ENCODE data around the gene C11orf21. TPM values are rescaled to one million over a fixed set of nuclear protein-coding genes. Genes with fewer than 3 reads are reported as not detected.
"Not testable (repeated sequence)": the region's sequence is repeated elsewhere in the genome, so short reads cannot be mapped to it uniquely, and the experiment has no call there.

Gene C11orf21
- total RNA-seq, 2 donors from 2014 or later = 50.1 to 89.1 TPM

DNA sequence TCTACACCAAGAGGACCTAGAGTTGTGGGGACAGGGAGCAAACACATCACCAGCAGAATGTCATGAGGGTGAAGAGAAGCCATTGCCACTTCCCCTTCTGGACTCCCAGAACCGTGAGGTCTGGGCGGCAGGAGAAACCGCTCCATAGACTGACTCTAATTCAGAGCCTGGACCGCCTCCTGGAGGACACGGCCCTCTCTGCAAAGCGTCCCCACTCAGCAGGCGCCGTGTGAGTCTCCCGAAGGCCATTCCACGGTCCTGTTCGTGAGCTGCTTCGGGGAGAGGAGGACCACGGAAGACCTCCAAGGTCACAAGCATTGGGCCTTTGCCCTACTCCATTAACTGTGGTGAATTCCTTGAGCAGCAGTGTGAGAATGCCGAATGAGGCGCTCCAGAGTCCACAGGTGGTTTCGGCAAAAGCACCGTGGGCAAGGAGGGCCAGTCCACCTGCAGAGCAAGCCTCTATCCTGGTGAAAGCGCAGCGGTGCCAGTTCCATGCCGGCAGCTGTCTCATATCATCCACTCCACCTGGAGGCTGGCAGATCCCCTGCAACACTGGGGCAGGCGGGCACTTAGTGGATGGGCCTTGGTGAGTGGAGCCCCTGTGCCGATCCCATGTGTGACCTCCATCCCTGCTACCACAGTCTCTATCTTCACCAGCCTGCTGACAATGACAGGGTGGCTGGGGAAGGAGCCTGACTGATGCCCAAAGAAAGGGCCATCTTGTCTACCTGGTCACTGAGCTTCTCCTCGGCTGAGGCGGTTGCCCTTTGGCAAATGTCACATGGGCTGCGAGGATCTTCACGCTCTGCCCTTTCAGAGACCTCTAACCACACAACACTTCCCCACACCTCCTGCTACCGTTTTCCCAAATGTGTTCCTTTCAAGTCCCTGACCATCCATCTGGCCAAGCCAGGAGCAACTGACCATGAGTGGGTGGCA, 7.5 kb downstream of the C11orf21 start:
- peaks cover 5% of the 10 kb centered on the region for H3K27me3 Mint-ChIP-seq
- peaks cover 20% of the 10 kb centered on the region for H3K4me1 Mint-ChIP-seq
- ATAC-seq (no peak), DNase-seq (peak in 2 of 3 donors; percentile 3 to 5)
- no peak overlapping the region for H3K27ac Mint-ChIP-seq
- H3K9me3 ChIP-seq (ENCODE audit: control insufficient read depth, low read length, poor library complexity, severe bottlenecking) = no peaks in the 10 kb centered on the region
- peaks cover 5% of the 10 kb centered on the region for H3K36me3 Mint-ChIP-seq (ENCODE audit: low read depth)
- H3K4me3 Mint-ChIP-seq = no peak overlapping the region

DNA sequence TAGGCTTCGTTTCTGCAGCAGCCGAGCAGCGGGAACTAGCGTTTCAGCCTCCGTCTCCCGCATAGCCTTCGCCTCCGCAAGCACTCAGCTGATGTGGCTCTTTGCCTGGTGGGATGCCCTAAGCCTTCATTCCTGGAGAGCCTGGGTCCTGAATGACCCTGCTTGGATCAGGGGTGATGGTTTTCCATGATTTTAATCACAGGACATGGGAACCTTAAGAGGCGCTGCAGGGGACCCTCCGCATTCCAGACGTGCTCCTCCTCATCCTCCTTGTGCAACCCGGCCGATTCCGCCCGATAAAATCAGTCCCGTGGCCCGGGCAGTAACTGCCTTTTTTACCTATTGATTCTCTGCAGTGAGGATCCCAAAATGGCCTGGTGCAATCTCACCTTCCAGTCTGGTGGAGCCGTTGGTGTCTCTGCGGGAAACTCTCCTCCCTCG, 8.2 kb downstream of the C11orf21 start:
- Mint-ChIP-seq H3K36me3 (ENCODE audit: low read depth) (peaks cover 5% of the 10 kb centered on the region), H3K27me3 (peaks cover 7% of the 10 kb centered on the region), H3K4me3 (no peak overlapping the region), H3K4me1 (peaks cover 20% of the 10 kb centered on the region), H3K27ac (no peak overlapping the region)
- DNase-seq (no peak), ATAC-seq (no peak)
- no peaks in the 10 kb centered on the region for H3K9me3 ChIP-seq (ENCODE audit: control insufficient read depth, low read length, poor library complexity, severe bottlenecking)

DNA sequence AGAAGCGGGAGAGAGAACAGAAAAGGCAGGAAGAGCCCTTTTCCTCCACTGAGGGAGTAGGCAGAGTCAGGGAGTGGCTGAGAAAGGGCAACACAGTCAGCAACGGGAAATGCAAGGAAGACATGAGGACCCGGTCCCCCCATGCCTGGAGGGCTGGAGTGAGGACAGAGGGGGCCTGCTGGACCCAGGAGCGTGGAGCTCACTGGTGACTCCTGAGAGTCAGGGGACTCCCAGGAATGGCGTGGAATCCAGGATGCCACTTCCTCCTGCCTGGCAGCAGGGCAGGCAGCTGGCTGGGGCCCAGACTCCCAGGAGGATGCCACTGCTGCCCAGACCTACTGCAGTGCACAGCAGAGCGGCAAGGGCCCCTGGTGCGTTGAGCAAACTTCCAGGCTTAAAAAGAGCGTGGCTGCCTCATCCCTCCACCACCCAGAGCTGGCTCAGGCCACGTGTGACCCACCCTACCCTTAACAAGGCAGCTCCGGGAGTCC, 11.3 kb downstream of the C11orf21 start:
- DNase-seq = no peak
- H3K9me3 ChIP-seq (ENCODE audit: control insufficient read depth, low read length, poor library complexity, severe bottlenecking) = no peaks in the 10 kb centered on the region
- peaks cover 18% of the 10 kb centered on the region for H3K4me1 Mint-ChIP-seq

DNA sequence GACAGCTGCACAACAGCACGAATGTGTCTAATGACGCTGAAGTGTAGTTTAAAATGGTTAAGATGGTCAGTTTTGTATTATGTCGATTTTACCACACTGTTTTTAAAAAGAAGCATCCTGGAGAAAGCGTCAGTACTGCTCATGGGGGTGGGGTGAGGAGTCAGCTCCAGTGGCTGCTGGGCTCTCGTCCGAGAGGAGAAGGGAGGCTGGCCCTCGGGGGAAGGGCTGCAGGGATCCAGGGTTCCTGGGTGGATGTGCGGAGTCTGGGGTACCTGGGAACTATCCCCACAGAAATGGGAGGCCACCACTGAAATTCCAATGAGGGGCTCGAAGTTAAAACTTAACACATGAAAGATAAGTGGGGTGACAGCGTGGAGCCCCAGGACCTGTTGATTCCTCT, 11.9 kb downstream of the C11orf21 start:
- ATAC-seq = no peak
- no peak overlapping the region for H3K27ac Mint-ChIP-seq
- H3K4me3 Mint-ChIP-seq = no peak overlapping the region
- H3K9me3 ChIP-seq (ENCODE audit: control insufficient read depth, low read length, poor library complexity, severe bottlenecking) = no peaks in the 10 kb centered on the region
- H3K27me3 Mint-ChIP-seq = peaks cover 7% of the 10 kb centered on the region
- no peak for DNase-seq
- peaks cover 17% of the 10 kb centered on the region for H3K4me1 Mint-ChIP-seq
- H3K36me3 Mint-ChIP-seq (ENCODE audit: low read depth) = peaks cover 7% of the 10 kb centered on the region

More for the DNA sequence above, 11.3 kb downstream of the C11orf21 start:
- H3K27ac Mint-ChIP-seq = no peak overlapping the region
- ATAC-seq = no peak
- peaks cover 7% of the 10 kb centered on the region for H3K36me3 Mint-ChIP-seq (ENCODE audit: low read depth)
- peaks cover 7% of the 10 kb centered on the region for H3K27me3 Mint-ChIP-seq
- H3K4me3 Mint-ChIP-seq = no peak overlapping the region

DNA sequence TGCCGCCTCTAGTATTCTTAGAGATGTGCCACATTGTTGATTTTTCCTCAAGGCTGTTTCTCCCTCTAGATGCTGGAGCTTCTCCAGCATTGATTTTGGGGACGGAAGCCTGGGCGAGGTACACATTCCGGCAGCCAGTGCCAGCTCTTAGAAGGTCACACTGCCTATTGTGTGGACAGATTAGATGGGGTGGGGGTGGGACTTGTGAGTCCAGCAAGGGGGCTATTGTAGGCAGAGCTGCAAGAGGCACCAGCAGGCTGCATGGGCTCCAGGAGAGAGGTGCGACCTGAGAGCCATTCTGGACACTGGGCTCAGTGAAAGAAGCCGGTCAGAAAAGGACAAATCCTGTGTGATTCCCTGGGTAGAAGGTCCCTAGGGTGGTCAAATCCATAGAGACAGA, 12.4 kb downstream of the C11orf21 start:
- Mint-ChIP-seq H3K4me3 (no peak overlapping the region), H3K36me3 (ENCODE audit: low read depth) (peaks cover 7% of the 10 kb centered on the region), H3K27me3 (peaks cover 7% of the 10 kb centered on the region), H3K27ac (no peak overlapping the region), H3K4me1 (peaks cover 13% of the 10 kb centered on the region)
- H3K9me3 ChIP-seq (ENCODE audit: control insufficient read depth, low read length, poor library complexity, severe bottlenecking) = no peaks in the 10 kb centered on the region
- no peak for DNase-seq
- no peak for ATAC-seq

DNA sequence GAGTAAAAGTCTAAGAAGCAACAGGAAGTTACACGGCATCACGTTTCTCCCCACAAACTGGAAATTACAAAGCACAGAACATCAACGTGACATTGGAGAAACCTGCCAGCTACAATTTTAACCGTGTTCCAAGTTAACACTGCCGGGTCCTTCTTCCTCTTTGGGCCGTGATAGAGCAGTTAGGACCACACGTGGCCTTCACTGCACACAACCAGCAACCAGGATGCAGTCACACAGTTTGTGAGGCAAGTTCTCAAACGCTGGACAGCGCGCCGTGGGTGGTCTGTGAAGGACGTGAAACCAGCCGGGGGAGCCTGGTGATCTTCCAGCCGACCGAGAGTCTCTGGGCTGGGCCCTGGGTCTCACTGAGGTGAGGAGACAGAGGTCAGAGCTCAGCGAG, 14.6 kb downstream of the C11orf21 start:
- Mint-ChIP-seq H3K27ac (no peak overlapping the region), H3K36me3 (ENCODE audit: low read depth) (peaks cover 7% of the 10 kb centered on the region), H3K4me1 (peaks cover 9% of the 10 kb centered on the region), H3K4me3 (no peak overlapping the region), H3K27me3 (peaks cover 7% of the 10 kb centered on the region)
- no peak for DNase-seq
- H3K9me3 ChIP-seq (ENCODE audit: control insufficient read depth, low read length, poor library complexity, severe bottlenecking) = no peaks in the 10 kb centered on the region
- ATAC-seq = no peak

DNA sequence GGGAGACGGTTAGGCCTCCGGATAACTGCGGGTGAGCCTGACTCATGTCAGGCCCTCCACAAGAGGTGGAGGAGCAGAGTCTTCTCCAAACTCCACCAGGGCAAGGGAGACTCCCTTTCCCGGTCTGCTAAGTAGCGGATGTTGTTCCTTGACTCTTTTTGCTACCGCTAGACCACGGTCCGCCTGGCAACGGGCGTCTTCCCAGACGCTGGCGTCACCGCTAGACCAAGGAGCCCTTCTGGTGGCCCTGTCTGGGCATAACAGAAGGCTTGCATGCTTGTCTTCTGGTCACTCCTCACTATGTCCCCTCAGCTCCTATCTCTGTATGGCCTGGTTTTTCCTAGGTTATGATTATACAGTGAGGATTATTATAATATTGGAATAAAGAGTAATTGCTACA, 15.4 kb downstream of the C11orf21 start:
- H3K27ac Mint-ChIP-seq; H3K4me1 Mint-ChIP-seq; H3K27me3 Mint-ChIP-seq; DNase-seq; ATAC-seq; H3K9me3 ChIP-seq (ENCODE audit: control insufficient read depth, low read length, poor library complexity, severe bottlenecking); H3K4me3 Mint-ChIP-seq; H3K36me3 Mint-ChIP-seq (ENCODE audit: low read depth): not testable (repeated sequence)

DNA sequence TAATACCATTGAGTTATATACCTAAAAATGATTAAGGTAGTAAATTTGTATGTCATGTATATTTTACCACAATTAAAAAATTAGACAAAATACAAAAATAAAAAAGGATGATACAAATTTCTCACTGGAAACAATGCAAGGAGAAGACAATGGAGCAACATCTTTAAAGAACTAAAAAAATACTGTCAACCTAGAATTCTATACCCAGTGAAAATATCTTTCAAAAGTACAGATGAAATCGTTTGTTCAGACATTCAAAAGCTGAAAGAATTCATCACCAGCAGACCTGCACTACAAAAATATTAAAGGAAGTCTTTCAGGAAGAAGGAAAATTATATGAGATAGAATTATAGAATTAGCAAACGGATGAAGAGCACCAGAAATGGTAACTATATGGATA, 21.5 kb downstream of the C11orf21 start:
- Mint-ChIP-seq H3K4me1 (peaks cover 2% of the 10 kb centered on the region), H3K27ac (no peak overlapping the region), H3K36me3 (ENCODE audit: low read depth) (peaks cover 2% of the 10 kb centered on the region), H3K4me3 (no peak overlapping the region), H3K27me3 (peaks cover 25% of the 10 kb centered on the region)
- peaks cover 5% of the 10 kb centered on the region for H3K9me3 ChIP-seq (ENCODE audit: control insufficient read depth, low read length, poor library complexity, severe bottlenecking)
- no peak for DNase-seq
- ATAC-seq = no peak

DNA sequence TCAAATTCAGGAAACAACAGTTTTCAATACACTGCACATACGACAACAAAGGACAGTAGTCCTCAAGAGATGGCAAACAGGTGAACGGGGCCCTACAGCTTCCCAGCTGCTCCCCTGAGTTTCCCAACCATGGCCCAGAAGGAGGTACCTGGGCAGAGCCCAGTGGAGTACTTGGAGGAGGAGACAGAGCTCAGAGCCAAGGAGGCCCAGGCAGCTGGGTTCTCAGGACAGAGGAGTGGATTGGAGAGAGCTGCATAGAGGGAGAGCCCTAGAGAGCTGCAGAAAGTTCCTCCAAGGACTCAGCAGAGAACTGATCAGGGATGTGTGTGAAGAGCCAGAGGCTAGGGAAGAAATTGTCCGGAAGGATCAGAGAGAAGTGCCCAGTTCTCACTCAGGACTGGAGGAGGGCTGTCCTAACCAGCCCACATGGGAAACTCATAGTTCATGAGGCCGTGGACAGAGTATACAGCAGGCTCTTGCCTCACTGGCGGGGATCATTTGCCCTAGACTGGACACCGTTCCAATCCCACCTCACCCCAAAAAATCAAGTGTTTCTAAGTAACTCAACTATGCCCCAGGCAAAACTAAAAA, 23.7 kb downstream of the C11orf21 start:
- ATAC-seq (no peak), DNase-seq (no peak)
- peaks cover 5% of the 10 kb centered on the region for H3K9me3 ChIP-seq (ENCODE audit: control insufficient read depth, low read length, poor library complexity, severe bottlenecking)
- H3K36me3 Mint-ChIP-seq (ENCODE audit: low read depth) = peaks cover 2% of the 10 kb centered on the region
- peaks cover 2% of the 10 kb centered on the region for H3K4me1 Mint-ChIP-seq
- H3K4me3 Mint-ChIP-seq = no peak overlapping the region
- H3K27ac Mint-ChIP-seq = no peak overlapping the region
- peaks cover 37% of the 10 kb centered on the region for H3K27me3 Mint-ChIP-seq

DNA sequence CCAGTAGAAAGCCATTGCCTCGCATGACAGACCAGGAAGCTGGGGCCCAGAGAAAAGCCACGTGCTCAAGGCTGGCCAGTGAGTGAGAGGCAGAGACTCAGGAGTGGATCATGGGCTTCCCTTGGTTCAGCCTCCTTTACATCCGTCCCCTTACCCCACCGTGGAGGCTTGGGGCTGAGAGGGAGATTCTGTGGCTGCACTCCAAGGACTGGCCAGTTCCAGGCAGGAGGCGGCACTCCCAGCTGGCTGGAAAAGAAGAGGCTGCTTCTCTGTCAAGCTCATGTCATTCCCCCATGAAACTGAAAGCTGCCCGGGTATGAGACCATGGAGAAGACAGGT, 24.7 kb downstream of the C11orf21 start:
- DNase-seq = no peak
- H3K27me3 Mint-ChIP-seq = peaks cover 44% of the 10 kb centered on the region
- H3K4me3 Mint-ChIP-seq = no peak overlapping the region
- no peak overlapping the region for H3K27ac Mint-ChIP-seq
- peaks cover 5% of the 10 kb centered on the region for H3K9me3 ChIP-seq (ENCODE audit: control insufficient read depth, low read length, poor library complexity, severe bottlenecking)
- H3K36me3 Mint-ChIP-seq (ENCODE audit: low read depth) = peaks cover 2% of the 10 kb centered on the region
- peaks cover 2% of the 10 kb centered on the region for H3K4me1 Mint-ChIP-seq
- no peak for ATAC-seq

DNA sequence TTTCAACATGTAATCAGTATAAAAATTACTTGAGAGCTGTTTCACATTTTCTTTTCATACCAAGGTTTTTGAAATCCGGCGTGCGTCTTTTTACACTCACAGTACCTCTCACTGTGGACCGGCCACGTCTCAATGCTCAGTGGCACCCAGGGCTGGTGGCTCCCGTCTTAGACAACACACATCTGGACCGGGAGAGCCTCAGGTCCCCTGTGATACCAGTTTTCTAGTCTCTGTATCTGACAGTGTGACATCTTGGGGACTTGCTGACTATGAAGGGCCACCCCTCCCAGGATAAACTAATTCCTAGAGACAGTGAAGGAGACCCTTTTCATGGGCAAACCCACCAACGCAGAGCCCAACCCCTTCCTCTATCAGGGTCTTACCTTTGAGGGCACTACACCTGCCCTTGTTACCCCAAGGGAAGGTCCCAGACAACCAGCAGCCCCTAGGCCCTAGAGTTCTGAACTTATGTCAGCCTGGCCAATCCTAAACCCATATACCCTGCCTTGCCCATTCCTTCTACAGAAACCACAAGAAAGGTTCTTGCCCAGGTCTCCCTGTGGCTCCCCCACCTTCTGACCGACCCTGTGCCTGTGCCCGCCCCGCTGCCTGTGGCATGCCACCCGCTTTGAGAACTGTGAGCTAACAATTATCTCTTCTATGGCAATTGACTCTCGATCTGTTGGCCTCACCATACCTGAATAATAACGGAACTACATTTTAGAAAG, 25.3 kb downstream of the C11orf21 start:
- ATAC-seq (no peak), DNase-seq (no peak)
- Mint-ChIP-seq H3K36me3 (ENCODE audit: low read depth) (peaks cover 2% of the 10 kb centered on the region), H3K27ac (no peak overlapping the region), H3K4me1 (peaks cover 2% of the 10 kb centered on the region), H3K4me3 (peak overlapping the region; percentile 12), H3K27me3 (peaks cover 44% of the 10 kb centered on the region)
- H3K9me3 ChIP-seq (ENCODE audit: control insufficient read depth, low read length, poor library complexity, severe bottlenecking) = peaks cover 5% of the 10 kb centered on the region

DNA sequence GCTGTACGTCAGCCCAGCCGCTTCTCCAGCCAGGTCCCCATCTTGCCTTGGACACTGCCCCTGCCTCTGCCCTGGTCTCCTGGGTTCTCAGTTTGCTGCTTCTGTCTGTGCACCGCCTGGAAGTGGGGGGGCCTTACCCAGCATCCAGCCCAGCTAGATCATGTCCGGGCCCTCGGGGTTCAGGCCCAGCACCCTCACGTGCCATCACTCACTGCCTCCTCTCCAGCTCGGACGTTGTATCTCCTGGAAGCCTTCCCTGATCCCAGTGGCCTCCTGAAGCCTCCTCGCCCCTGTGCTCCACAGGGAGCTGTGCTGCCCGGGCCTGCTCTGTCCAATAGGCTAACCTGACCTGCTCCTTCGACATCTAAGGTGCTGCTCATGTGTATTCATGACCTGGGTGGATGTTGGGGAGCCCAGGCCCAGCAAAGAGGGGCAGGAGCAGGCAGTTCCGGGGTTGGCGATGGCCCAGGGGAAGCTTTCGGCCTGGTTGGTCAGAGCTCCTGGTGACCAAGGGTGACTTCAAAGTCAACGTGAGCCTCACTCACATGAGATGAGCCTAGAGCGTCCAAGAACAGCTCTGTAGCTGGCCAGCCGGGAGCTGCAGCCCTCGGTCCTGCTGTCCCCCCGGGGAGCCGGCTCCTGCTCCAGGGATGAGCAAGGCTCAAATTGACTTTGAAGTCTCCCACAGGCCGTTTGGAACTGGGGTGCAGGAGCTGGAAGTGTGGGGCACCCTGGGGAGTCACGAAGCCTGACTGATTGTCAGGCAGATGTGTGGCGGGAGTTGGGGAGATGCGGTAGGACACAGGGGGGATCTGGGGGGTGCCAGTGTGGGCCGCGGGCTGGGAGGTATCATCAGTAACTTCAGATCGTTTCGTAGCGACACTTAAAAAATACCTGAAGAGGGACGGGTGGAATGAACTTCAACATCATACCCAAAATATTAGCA, 26.1 kb downstream of the C11orf21 start:
- H3K27ac Mint-ChIP-seq = no peak overlapping the region
- peaks cover 3% of the 10 kb centered on the region for H3K4me1 Mint-ChIP-seq
- peaks cover 5% of the 10 kb centered on the region for H3K9me3 ChIP-seq (ENCODE audit: control insufficient read depth, low read length, poor library complexity, severe bottlenecking)
- peaks cover 44% of the 10 kb centered on the region for H3K27me3 Mint-ChIP-seq
- no peak overlapping the region for H3K4me3 Mint-ChIP-seq
- ATAC-seq (no peak), DNase-seq (no peak)
- peaks cover 2% of the 10 kb centered on the region for H3K36me3 Mint-ChIP-seq (ENCODE audit: low read depth)

Measured in T-helper 17 cell (primary cell).